ENCODE data around the gene DYSF. TPM values are rescaled to one million over a fixed set of nuclear protein-coding genes. Genes with fewer than 3 reads are reported as not detected.

Gene DYSF
- total and polyA plus RNA-seq, 9 donors: 2.3 to 16.5 (median 5.1) TPM

GRCh38 chr2:71455011-71455740 is 1.8 kb downstream of the DYSF start:
- Histone ChIP-seq H3K27me3 (no peaks in the 10 kb centered on the region), H3K27ac (no peak overlapping the region), H3K9me3 (no peaks in the 10 kb centered on the region), H3K4me1 (ENCODE audit: insufficient read depth) (no peaks in the 10 kb centered on the region), H3K4me3 (no peak overlapping the region), H3K36me3 (no peaks in the 10 kb centered on the region)
- 65 to 71% (median 66%) methylated on average over 8 of the region's 8 CpGs for WGBS, 3 donors
- TF ChIP-seq EP300 (IDR thresholded peaks at IDR 0.05) (no peak), POLR2A (IDR thresholded peaks at IDR 0.05) (no peak), CTCF (IDR thresholded peaks at IDR 0.05) (no peak)
- no peak for DNase-seq
- intact Hi-C loops (cut with DNase I): no loop called here

GRCh38 chr2:71455741-71456569 is 2.6 kb downstream of the DYSF start:
- no peak for TF ChIP-seq EP300 (IDR thresholded peaks at IDR 0.05)
- TF ChIP-seq CTCF (IDR thresholded peaks at IDR 0.05): no peak
- TF ChIP-seq POLR2A (IDR thresholded peaks at IDR 0.05): no peak
- DNase-seq: no peak
- Histone ChIP-seq H3K27ac (no peak overlapping the region), H3K4me3 (no peak overlapping the region), H3K9me3 (no peaks in the 10 kb centered on the region), H3K36me3 (no peaks in the 10 kb centered on the region), H3K4me1 (ENCODE audit: insufficient read depth) (no peaks in the 10 kb centered on the region), H3K27me3 (no peaks in the 10 kb centered on the region)
- 34 to 46% (median 43%) methylated on average over 6 of the region's 6 CpGs for WGBS, 3 donors
- intact Hi-C loops (cut with DNase I): no loop called here

GRCh38 chr2:71456617-71457016 is 3.3 kb downstream of the DYSF start:
- H3K27ac ChIP-seq: no peak overlapping the region
- H3K4me1 ChIP-seq (ENCODE audit: insufficient read depth): no peaks in the 10 kb centered on the region
- WGBS, 3 donors: 70 to 80% (median 73%) methylated on average over 1 of the region's 1 CpG
- intact Hi-C loops (cut with DNase I): no loop called here
- no peaks in the 10 kb centered on the region for H3K27me3 ChIP-seq
- no peak for DNase-seq
- TF ChIP-seq EP300 (IDR thresholded peaks at IDR 0.05) (no peak), POLR2A (IDR thresholded peaks at IDR 0.05) (no peak), CTCF (IDR thresholded peaks at IDR 0.05) (no peak)
- H3K9me3 ChIP-seq: no peaks in the 10 kb centered on the region
- H3K4me3 ChIP-seq: no peak overlapping the region
- H3K36me3 ChIP-seq: no peaks in the 10 kb centered on the region

GRCh38 chr2:71457123-71457915 is 4.0 kb downstream of the DYSF start:
- no peak overlapping the region for H3K27ac ChIP-seq

More at GRCh38 chr2:71457123-71457915, 4.0 kb downstream of the DYSF start:
- Histone ChIP-seq H3K36me3 (no peaks in the 10 kb centered on the region), H3K9me3 (no peaks in the 10 kb centered on the region), H3K27me3 (no peaks in the 10 kb centered on the region), H3K4me1 (ENCODE audit: insufficient read depth) (no peaks in the 10 kb centered on the region), H3K4me3 (no peak overlapping the region)
- TF ChIP-seq EP300 (IDR thresholded peaks at IDR 0.05) (no peak), CTCF (IDR thresholded peaks at IDR 0.05) (no peak), POLR2A (IDR thresholded peaks at IDR 0.05) (no peak)
- 88% methylated on average over 9 of the region's 9 CpGs for WGBS, 3 donors
- intact Hi-C loops (cut with DNase I): no loop called here
- DNase-seq: no peak
